ENCODE measurements around the gene SLC18A3.

SLC18A3 gene

GRCh38 chr10:49651039-49651835 is 41.1 kb downstream of the SLC18A3 start:
- no peak for DNase-seq (ENCODE audit: low read depth in 2 of 2)

- DNase-seq (ENCODE audit: low read depth in 2 of 2), result no peak
Observed at GRCh38 chr10:49651917-49652316, 41.8 kb downstream of the SLC18A3 start.

GRCh38 chr10:49652421-49653272 is 42.5 kb downstream of the SLC18A3 start:
- no peak for DNase-seq (ENCODE audit: low read depth in 2 of 2)

GRCh38 chr10:49653273-49653929 is 43.3 kb downstream of the SLC18A3 start:
- no peak for DNase-seq (ENCODE audit: low read depth in 2 of 2)

GRCh38 chr10:49654036-49654693 is 44.1 kb downstream of the SLC18A3 start:
- DNase-seq (ENCODE audit: low read depth in 2 of 2), result no peak

- no peak for DNase-seq (ENCODE audit: low read depth in 2 of 2)
Observed at GRCh38 chr10:49655099-49655498, 45.0 kb downstream of the SLC18A3 start.

- no peak for DNase-seq (ENCODE audit: low read depth in 2 of 2)
Observed at GRCh38 chr10:49656845-49657493, 46.9 kb downstream of the SLC18A3 start.

GRCh38 chr10:49657606-49658005 is 47.5 kb downstream of the SLC18A3 start:
- DNase-seq (ENCODE audit: low read depth in 2 of 2), result no peak

- no peak for DNase-seq (ENCODE audit: low read depth in 2 of 2)
Observed at GRCh38 chr10:49661140-49661856, 51.2 kb downstream of the SLC18A3 start.

Measured in stimulated activated CD4-positive, alpha-beta T cell treated with anti-CD3 and anti-CD28 coated beads, Interleukin-1b, Interleukin-23, amount 100 ng/mL, for 4 hours (primary cell).